Activated CD4-positive, alpha-beta memory T cell treated with anti-CD3 and anti-CD28 coated beads, Interleukin-2, amount 10 ng/mL, durations not matched to agents 7 days and 5 days (primary cell): ENCODE results near the gene ST6GALNAC2. TPM values are rescaled to one million over a fixed set of nuclear protein-coding genes. Genes with fewer than 3 reads are reported as not detected.

Experiments
- total RNA-seq, 2 experiments: library from RNA; stranded (reverse); gene quantifications; one replicate each; pipeline ENCODE4 v1.2.3, GENCODE V29; 2021

Gene ST6GALNAC2
- total RNA-seq, 2 experiments from 2014 or later: 0.25 to 0.65 TPM

Other genes starting within 250 kb of the ST6GALNAC2 start
- 10 to 100 TPM; 59.9 to 66.7 TPM for gene PRPSAP1, start 231.9 kb downstream of the ST6GALNAC2 start, total RNA-seq
- gene SPHK1, start 201.3 kb downstream of the ST6GALNAC2 start, total RNA-seq: 1 to 10 TPM; 2.8 to 3.4 TPM
- gene UBE2O, start 132.7 kb downstream of the ST6GALNAC2 start, total RNA-seq: 10 to 100 TPM; 26.5 to 28.9 TPM
- gene AANAT, start 118.3 kb downstream of the ST6GALNAC2 start, total RNA-seq: not detected
- 10 to 100 TPM; 33.2 to 33.8 TPM for gene RHBDF2, start 84.4 kb downstream of the ST6GALNAC2 start, total RNA-seq
- gene CYGB, start 48.2 kb downstream of the ST6GALNAC2 start, total RNA-seq: not detected
- not detected for gene PRCD, start 45.8 kb downstream of the ST6GALNAC2 start, total RNA-seq
- 1 to 10 TPM; 3.1 to 4.0 TPM for gene ST6GALNAC1, start 57.9 kb upstream of the ST6GALNAC2 start, total RNA-seq
- gene MXRA7, start 125.1 kb upstream of the ST6GALNAC2 start, total RNA-seq: 1 to 10 TPM; 7.5 to 8.5 TPM
- 10 to 100 TPM; 66.8 to 68.0 TPM for gene JMJD6, start 140.7 kb upstream of the ST6GALNAC2 start, total RNA-seq
- gene METTL23, start 141.0 kb upstream of the ST6GALNAC2 start, total RNA-seq: 10 to 100 TPM; 43.0 to 48.0 TPM
- gene SRSF2, start 151.5 kb upstream of the ST6GALNAC2 start, total RNA-seq: 100 to 1,000 TPM; 316 to 325 TPM
- gene MFSD11, start 152.3 kb upstream of the ST6GALNAC2 start, total RNA-seq: 10 to 100 TPM; 24.5 to 28.2 TPM